Stimulated activated effector memory CD8-positive, alpha-beta T cell treated with anti-CD3 and anti-CD28 coated beads, Interleukin-12 subunit alpha, Interleukin-12 subunit beta, amount 100 ng/mL, for 72 hours (primary cell): ENCODE measurements around the gene FGF6.
A peak's percentile ranks its signal among the peaks of the same experiment; 100 is the strongest.
"Not testable (repeated sequence)": the region's sequence is repeated elsewhere in the genome, so short reads cannot be mapped to it uniquely, and the experiment has no call there.

ENCODE experiments used
- ATAC-seq: fragments of 150-1000 bp; cut with Tn5 transposase; 2 replicates; pipeline ENCODE4 v1.10.0; 2021
- DNase-seq, 2 donors: peaks; one replicate each; pipeline ENCODE4 v3.0.0; 2021 to 2022; ENCODE audit warnings: low spot score in 2 of 2
- H3K27ac Mint-ChIP-seq: one replicate; pipeline ENCODE4 v1.8.0; 2022; ENCODE audit warnings: mild to moderate bottlenecking, mixed read lengths
- H3K36me3 Mint-ChIP-seq: one replicate; pipeline ENCODE4 v1.8.0; 2022; ENCODE audit warnings: mild to moderate bottlenecking, mixed read lengths
- H3K4me1 Mint-ChIP-seq: one replicate; pipeline ENCODE4 v1.8.0; 2022; ENCODE audit warnings: mixed read lengths
- H3K4me3 Mint-ChIP-seq: one replicate; pipeline ENCODE4 v1.8.0; 2022; ENCODE audit warnings: mild to moderate bottlenecking, mixed read lengths
- H3K9me3 Mint-ChIP-seq: one replicate; pipeline ENCODE4 v1.8.0; 2022; ENCODE audit warnings: mixed read lengths

FGF6 gene

GRCh38 chr12:4445156-4446101, at the start of gene FGF6:
TSS of gene FGF6 (minus strand) at chr12:4445815. CDS start at chr12:4445570, 245 bp downstream.
- H3K36me3 Mint-ChIP-seq: no peaks in the 10 kb centered on the region
- ATAC-seq (no peak), DNase-seq (peak in 1 of 2 donors; percentile 38)
- H3K4me3 Mint-ChIP-seq: no peak within 1 kb of the TSS
- no peaks in the 10 kb centered on the region for H3K4me1 Mint-ChIP-seq
- H3K27ac Mint-ChIP-seq: no peak within 1 kb of the TSS
- no peaks in the 10 kb centered on the region for H3K9me3 Mint-ChIP-seq

DNA sequence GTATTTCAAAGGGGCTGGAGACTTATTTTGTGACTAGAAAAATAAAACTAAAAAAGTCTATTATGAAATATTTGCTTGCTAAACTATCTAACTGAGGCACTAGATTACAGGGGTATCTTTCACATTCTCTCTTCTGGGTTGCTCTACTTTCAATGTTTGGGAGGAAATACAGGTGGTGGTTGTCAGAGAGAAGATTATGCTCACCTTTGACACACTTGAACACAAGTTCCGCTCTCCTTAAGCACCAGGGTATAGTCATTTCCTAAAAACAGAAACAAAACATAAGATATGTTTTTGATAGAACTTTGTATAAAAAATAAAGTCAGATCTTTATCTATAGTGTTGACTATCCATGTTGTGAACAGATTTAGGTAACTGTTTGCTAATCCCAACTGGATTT, 45.4 kb upstream of the FGF6 start:
- Mint-ChIP-seq H3K4me1 (peaks cover under 1% of the 10 kb centered on the region), H3K27ac (no peak overlapping the region), H3K4me3 (no peak overlapping the region), H3K9me3 (no peaks in the 10 kb centered on the region), H3K36me3 (peaks cover 32% of the 10 kb centered on the region)
- no peak for ATAC-seq
- no peak for DNase-seq

DNA sequence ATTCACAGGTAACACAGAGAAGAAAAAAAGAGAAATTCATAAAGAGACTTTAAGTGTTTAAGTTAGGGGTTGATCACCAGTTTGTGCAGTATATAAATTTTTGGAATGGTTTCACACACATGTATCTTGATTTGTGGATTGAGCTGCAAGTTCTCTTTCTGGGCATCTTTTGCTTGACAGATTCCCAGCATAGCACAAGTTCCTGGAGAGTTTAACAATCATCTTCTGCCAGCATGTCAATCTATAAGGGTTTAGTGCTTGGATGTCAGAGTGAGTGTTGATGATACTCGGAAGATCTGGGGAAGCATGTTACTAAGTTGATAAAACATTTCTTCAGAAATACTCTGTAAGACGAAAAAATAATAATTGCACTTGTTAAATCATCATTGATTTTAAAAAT, 43.9 kb upstream of the FGF6 start:
- Mint-ChIP-seq H3K4me1 (no peaks in the 10 kb centered on the region), H3K36me3 (peaks cover 32% of the 10 kb centered on the region), H3K4me3 (no peak overlapping the region), H3K9me3 (no peaks in the 10 kb centered on the region), H3K27ac (no peak overlapping the region)
- DNase-seq: no peak
- no peak for ATAC-seq

- Mint-ChIP-seq H3K4me3 (no peak overlapping the region), H3K9me3 (no peaks in the 10 kb centered on the region), H3K4me1 (no peaks in the 10 kb centered on the region), H3K27ac (no peak overlapping the region), H3K36me3 (peaks cover 32% of the 10 kb centered on the region)
- ATAC-seq (no peak), DNase-seq (no peak)
Measured at GRCh38 chr12:4486980-4487379, 41.4 kb upstream of the FGF6 start.

DNA sequence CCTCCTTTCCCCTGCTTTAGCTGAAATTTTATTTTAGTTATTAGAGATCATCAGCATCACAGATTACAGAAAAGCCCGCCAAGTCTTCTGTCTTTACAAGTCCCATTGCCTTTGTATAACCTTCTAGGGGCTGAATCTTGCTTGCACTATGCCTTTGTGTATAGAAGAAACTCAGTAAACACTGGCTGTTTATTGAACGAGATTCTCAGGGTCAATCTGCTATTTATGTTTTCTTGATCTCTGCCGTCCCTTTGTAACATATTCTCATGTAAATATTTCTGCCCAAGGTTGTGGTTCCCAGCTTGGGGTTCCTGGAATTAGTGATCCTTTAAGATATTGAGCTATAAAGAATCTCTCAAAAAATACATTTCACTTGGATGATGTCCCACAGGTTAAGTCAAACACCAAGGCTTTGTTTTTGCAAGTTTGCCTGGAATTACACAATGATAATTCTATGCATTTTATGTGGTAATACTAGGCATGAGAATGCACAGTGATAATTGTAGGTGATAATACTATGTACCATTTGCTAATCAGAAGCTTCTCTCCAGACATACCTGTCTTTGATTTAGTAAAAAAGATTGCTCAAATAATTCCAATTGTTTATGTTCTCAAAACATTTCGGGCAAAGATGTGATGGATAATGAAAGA, 40.6 kb upstream of the FGF6 start:
- H3K36me3 Mint-ChIP-seq: peaks cover 31% of the 10 kb centered on the region
- DNase-seq (no peak), ATAC-seq (no peak)
- H3K4me3 Mint-ChIP-seq: no peak overlapping the region
- no peaks in the 10 kb centered on the region for H3K4me1 Mint-ChIP-seq
- no peak overlapping the region for H3K27ac Mint-ChIP-seq
- no peaks in the 10 kb centered on the region for H3K9me3 Mint-ChIP-seq

- DNase-seq: no peak
- peaks cover 7% of the 10 kb centered on the region for H3K9me3 Mint-ChIP-seq
- H3K27ac Mint-ChIP-seq: no peak overlapping the region
- no peak overlapping the region for H3K4me3 Mint-ChIP-seq
- no peaks in the 10 kb centered on the region for H3K4me1 Mint-ChIP-seq
- ATAC-seq: no peak
- H3K36me3 Mint-ChIP-seq: peaks cover 11% of the 10 kb centered on the region
Measured at GRCh38 chr12:4483885-4484823, 38.5 kb upstream of the FGF6 start.

DNA sequence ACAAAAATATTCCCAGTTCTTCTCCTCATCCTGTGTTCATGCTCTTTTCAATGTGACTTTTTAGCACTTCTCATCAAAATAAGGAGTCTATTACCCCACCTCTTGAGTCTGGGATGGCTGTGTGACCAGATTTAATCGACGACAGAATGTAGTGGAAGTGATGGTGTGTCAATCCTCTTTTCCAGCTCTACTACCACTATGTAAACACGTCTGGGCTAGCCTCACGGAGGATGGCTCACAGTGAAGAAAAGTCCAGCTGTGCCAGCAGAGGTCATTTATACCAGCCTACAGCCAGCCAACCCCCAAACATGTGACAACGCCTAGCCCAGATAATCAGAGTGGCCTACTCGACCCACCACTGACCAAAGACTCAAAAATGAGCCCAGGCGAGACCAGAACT, 37.3 kb upstream of the FGF6 start:
- peaks cover 8% of the 10 kb centered on the region for H3K9me3 Mint-ChIP-seq
- H3K4me3 Mint-ChIP-seq: no peak overlapping the region
- DNase-seq (no peak), ATAC-seq (no peak)
- no peaks in the 10 kb centered on the region for H3K4me1 Mint-ChIP-seq
- H3K36me3 Mint-ChIP-seq: no peaks in the 10 kb centered on the region
- H3K27ac Mint-ChIP-seq: no peak overlapping the region

DNA sequence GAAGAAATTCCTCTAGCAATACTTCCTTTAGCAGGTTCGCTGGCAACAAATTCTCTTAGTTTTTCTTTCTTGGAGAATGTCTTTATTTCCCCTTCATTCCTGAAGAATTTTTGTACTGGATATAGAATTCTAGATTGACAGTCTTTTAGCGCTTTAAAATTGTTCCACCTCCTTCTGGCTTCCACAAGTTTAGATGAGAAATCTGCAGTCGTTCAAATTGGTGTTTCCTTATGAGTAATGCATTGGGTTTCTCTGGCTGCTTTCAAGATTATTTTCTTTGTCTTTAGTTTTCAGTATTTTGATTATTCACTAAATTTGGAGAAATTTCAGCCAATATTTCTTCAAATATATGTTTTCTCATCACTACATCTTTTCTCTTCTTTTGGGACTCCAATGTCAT, 33.3 kb upstream of the FGF6 start:
- Mint-ChIP-seq H3K4me3 (no peak overlapping the region), H3K36me3 (no peaks in the 10 kb centered on the region), H3K4me1 (no peaks in the 10 kb centered on the region), H3K27ac (no peak overlapping the region), H3K9me3 (peaks cover 8% of the 10 kb centered on the region)
- no peak for ATAC-seq
- no peak for DNase-seq

DNA sequence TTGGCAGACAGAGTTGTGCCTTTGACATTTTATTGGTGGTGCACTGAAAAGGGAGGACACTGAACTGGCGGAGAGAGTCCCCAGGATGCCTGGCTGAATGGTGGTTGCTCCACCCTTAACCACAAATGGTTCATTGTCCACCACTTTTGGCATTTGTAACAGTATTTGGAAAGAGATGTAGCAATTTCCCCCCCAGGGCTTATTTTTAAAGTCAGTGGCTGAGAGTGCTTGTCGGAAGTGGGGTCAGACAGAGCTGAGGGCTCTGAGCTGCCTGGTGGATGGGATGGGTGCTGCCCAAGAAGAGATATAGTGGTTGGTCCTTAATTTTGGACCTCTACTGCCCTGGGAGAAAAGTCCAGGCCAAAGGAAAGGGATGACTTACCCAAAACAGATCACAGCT, 31.5 kb upstream of the FGF6 start:
- H3K27ac Mint-ChIP-seq: no peak overlapping the region
- peaks cover 8% of the 10 kb centered on the region for H3K9me3 Mint-ChIP-seq
- no peaks in the 10 kb centered on the region for H3K36me3 Mint-ChIP-seq
- DNase-seq (no peak), ATAC-seq (no peak)
- no peaks in the 10 kb centered on the region for H3K4me1 Mint-ChIP-seq
- no peak overlapping the region for H3K4me3 Mint-ChIP-seq

- Mint-ChIP-seq H3K4me1 (no peaks in the 10 kb centered on the region), H3K4me3 (no peak overlapping the region), H3K27ac (no peak overlapping the region), H3K36me3 (no peaks in the 10 kb centered on the region), H3K9me3 (no peaks in the 10 kb centered on the region)
- no peak for ATAC-seq
- DNase-seq: no peak
Measured at GRCh38 chr12:4472046-4472445, 26.4 kb upstream of the FGF6 start.

- ATAC-seq: no peak
- H3K4me1 Mint-ChIP-seq: no peaks in the 10 kb centered on the region
Measured at GRCh38 chr12:4471256-4471655, 25.6 kb upstream of the FGF6 start.

GRCh38 chr12:4468994-4469393, 23.4 kb upstream of the FGF6 start:
- DNase-seq (no peak), ATAC-seq (no peak)
- Mint-ChIP-seq H3K36me3 (no peaks in the 10 kb centered on the region), H3K9me3 (no peaks in the 10 kb centered on the region), H3K4me3 (no peak overlapping the region), H3K4me1 (no peaks in the 10 kb centered on the region), H3K27ac (no peak overlapping the region)

More at GRCh38 chr12:4471256-4471655, 25.6 kb upstream of the FGF6 start:
- no peaks in the 10 kb centered on the region for H3K9me3 Mint-ChIP-seq
- DNase-seq: no peak
- no peaks in the 10 kb centered on the region for H3K36me3 Mint-ChIP-seq
- H3K4me3 Mint-ChIP-seq: no peak overlapping the region
- no peak overlapping the region for H3K27ac Mint-ChIP-seq

DNA sequence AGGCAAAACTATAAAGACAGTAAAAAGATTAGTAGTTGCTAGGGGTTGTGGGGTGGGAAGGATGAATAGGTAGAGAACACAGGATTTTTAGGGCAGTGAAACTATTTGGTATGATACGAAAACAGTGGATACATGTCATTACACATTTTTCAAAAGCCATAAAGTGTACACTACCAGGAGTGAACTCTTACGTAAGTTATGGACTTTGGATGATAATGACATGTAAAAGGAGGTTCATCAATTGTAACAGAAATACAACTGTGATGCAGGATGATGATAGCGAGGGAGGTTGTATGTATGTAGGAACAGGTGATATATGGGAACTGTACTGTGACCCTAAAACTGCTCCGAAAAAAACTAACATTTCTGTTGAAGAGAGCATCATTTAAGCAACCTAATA, 15.1 kb upstream of the FGF6 start:
- H3K36me3 Mint-ChIP-seq: no peaks in the 10 kb centered on the region
- no peak overlapping the region for H3K4me3 Mint-ChIP-seq
- H3K9me3 Mint-ChIP-seq: no peaks in the 10 kb centered on the region
- ATAC-seq (no peak), DNase-seq (no peak)
- no peak overlapping the region for H3K27ac Mint-ChIP-seq
- no peaks in the 10 kb centered on the region for H3K4me1 Mint-ChIP-seq

DNA sequence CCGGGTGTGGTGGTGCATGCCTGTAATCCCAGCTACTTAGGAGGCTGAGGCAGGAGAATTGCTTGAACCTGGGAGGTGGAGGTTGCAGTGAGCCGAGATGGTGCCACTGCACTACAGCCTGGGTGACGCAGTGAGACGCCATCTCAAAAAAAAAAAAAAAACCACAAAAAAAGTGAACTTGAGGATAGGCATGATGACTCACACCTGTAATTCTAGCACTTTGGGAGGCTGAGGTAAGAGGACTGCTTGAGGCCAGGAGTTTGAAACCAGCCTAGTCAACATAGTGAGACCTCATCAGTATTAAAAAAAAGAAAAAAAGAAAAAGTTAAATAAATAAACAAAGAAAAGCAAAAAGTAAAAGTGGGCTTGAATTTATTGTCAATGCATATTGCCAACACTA, 10.2 kb upstream of the FGF6 start:
- DNase-seq, ATAC-seq, H3K9me3 Mint-ChIP-seq, H3K4me1 Mint-ChIP-seq, H3K4me3 Mint-ChIP-seq, H3K36me3 Mint-ChIP-seq, H3K27ac Mint-ChIP-seq: not testable (repeated sequence)

DNA sequence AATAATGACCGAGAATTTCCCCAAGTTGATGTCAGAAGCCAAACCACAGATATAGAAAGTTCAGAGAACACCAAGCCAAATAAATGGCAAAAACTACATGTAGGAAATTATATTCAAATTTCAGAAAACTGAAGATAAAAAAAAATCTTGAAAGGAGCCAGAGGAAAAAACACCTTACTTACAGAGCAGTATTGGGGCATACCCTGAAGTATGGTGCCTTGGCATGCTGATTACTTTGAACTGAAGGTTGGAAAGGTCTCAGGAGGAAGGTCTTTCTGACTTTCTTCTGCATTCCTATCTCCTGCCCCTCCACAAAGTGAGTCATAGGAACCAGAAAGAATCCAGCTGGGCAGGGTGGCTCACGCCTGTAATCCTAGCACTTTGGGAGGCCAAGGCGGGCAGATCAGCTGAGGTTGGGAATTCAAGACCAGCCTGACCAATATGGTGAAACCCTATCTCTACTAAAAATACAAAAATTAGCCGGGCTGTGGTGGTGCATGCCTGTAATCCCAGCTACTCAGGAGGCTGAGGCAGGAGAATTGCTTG, 8.8 kb upstream of the FGF6 start:
- Mint-ChIP-seq H3K4me3 (no peak overlapping the region), H3K4me1 (no peaks in the 10 kb centered on the region), H3K36me3 (no peaks in the 10 kb centered on the region), H3K27ac (no peak overlapping the region), H3K9me3 (peaks cover 4% of the 10 kb centered on the region)
- DNase-seq (no peak), ATAC-seq (no peak)
